ENCODE results near the gene AQR.
"Not testable (repeated sequence)": the region's sequence is repeated elsewhere in the genome, so short reads cannot be mapped to it uniquely, and the experiment has no call there.

AQR gene

GRCh38 chr15:34952481-34952880, 17.1 kb downstream of the AQR start:
- no peak for DNase-seq

GRCh38 chr15:34951993-34952392, 17.5 kb downstream of the AQR start:
- DNase-seq: no peak

- DNase-seq: no peak
Measured at GRCh38 chr15:34944936-34945335, 24.6 kb downstream of the AQR start.

GRCh38 chr15:34943711-34944110, 25.8 kb downstream of the AQR start:
- no peak for DNase-seq

- DNase-seq: not testable (repeated sequence)
Measured at GRCh38 chr15:34943264-34943663, 26.3 kb downstream of the AQR start.

GRCh38 chr15:34942363-34942762, 27.2 kb downstream of the AQR start:
- no peak for DNase-seq

GRCh38 chr15:34941831-34942230, 27.7 kb downstream of the AQR start:
- no peak for DNase-seq

GRCh38 chr15:34941185-34941698, 28.3 kb downstream of the AQR start:
- no peak for DNase-seq

GRCh38 chr15:34933432-34933975, 36.0 kb downstream of the AQR start:
- no peak for DNase-seq

GRCh38 chr15:34928349-34928748, 41.2 kb downstream of the AQR start:
- DNase-seq: not testable (repeated sequence)

- no peak for DNase-seq
Measured at GRCh38 chr15:34927726-34928125, 41.8 kb downstream of the AQR start.

- no peak for DNase-seq
Measured at GRCh38 chr15:34914317-34914716, 55.2 kb downstream of the AQR start.

GRCh38 chr15:34905047-34905446, 64.5 kb downstream of the AQR start:
- DNase-seq: no peak

- DNase-seq: no peak
Measured at GRCh38 chr15:34904527-34904926, 65.0 kb downstream of the AQR start.

GRCh38 chr15:34900748-34901147, 68.8 kb downstream of the AQR start:
- DNase-seq: no peak

GRCh38 chr15:34896183-34896582, 73.4 kb downstream of the AQR start:
- no peak for DNase-seq

- no peak for DNase-seq
Measured at GRCh38 chr15:34893967-34894366, 75.6 kb downstream of the AQR start.

GRCh38 chr15:34892963-34893591, 76.5 kb downstream of the AQR start:
- DNase-seq: no peak

- no peak for DNase-seq
Measured at GRCh38 chr15:34890424-34890823, 79.1 kb downstream of the AQR start.

- DNase-seq: no peak
Measured at GRCh38 chr15:34889476-34889875, 80.1 kb downstream of the AQR start.

- no peak for DNase-seq
Measured at GRCh38 chr15:34886134-34886533, 83.4 kb downstream of the AQR start.

- no peak for DNase-seq
Measured at GRCh38 chr15:34883633-34884032, 85.9 kb downstream of the AQR start.

- DNase-seq: no peak
Measured at GRCh38 chr15:34883042-34883441, 86.5 kb downstream of the AQR start.

- DNase-seq: no peak
Measured at GRCh38 chr15:34879107-34879506, 90.4 kb downstream of the AQR start.

- no peak for DNase-seq
Measured at GRCh38 chr15:34876640-34877039, 92.9 kb downstream of the AQR start.
